ENCODE data around the gene GPHN. TPM values are rescaled to one million over a fixed set of nuclear protein-coding genes. Genes with fewer than 3 reads are reported as not detected.

The GPHN gene
- total and polyA plus RNA-seq, 2 of the 8 experiments (the other 6 are each of a cell fraction or from before 2014, with no cell fraction given): 6.0 to 16.0 TPM

- Histone ChIP-seq H3K23me2 (ENCODE audit: low read depth, low read length) (no peaks in the 10 kb centered on the region), H3K9me3 (ENCODE audit: insufficient read depth in 2 of 2, low read depth in 1 of 2, low read length in 1 of 2) (peaks cover 4 to 10% of the 10 kb centered on the region in 2 experiments; a peak in 2 of 4 replicates), H4K5ac (ENCODE audit: insufficient read length, low read depth, low read length) (no peak overlapping the region), H3K36me3 (ENCODE audit: control insufficient read depth in 2 of 4, insufficient read depth in 4 of 4, low read length in 3 of 4) (no peaks in the 10 kb centered on the region; a peak in 1 of 8 replicates), H3K56ac (replicated peaks; ENCODE audit: insufficient read length, low read depth, low read length) (no peak overlapping the region), H3K4ac (replicated peaks; ENCODE audit: insufficient read length, low read depth, low read length) (no peak overlapping the region), H3K27me3 (replicated peaks in 1 of 4; ENCODE audit: control insufficient read depth in 3 of 4, extremely low read depth in 1 of 4, insufficient read depth in 3 of 4, low read length in 3 of 4) (no peaks in the 10 kb centered on the region), H3K27ac (ENCODE audit: low read depth, low read length) (no peak overlapping the region), H4K20me1 (replicated peaks in 1 of 2; ENCODE audit: control insufficient read depth in 1 of 2, insufficient read depth in 2 of 2, low read length in 2 of 2) (no peaks in the 10 kb centered on the region), H3K4me3 (ENCODE audit: extremely low read depth in 1 of 4, insufficient read depth in 2 of 4, low read depth in 3 of 4, low read length in 4 of 4) (no peak overlapping the region), H2AK5ac (ENCODE audit: low read depth, low read length) (no peak overlapping the region), H2BK120ac (replicated peaks; ENCODE audit: low read depth, low read length) (no peak overlapping the region), H3K23ac (ENCODE audit: insufficient read length) (no peak overlapping the region), H3K4me2 (ENCODE audit: insufficient read depth in 1 of 2, low read depth in 2 of 2, low read length in 2 of 2) (no peak overlapping the region), H3K9ac (replicated peaks in 1 of 4; ENCODE audit: extremely low read depth in 1 of 4, low read depth in 3 of 4, low read length in 3 of 4) (no peak overlapping the region), H4K91ac (replicated peaks; ENCODE audit: insufficient read length, low read length) (no peak overlapping the region), H4K8ac (ENCODE audit: extremely low read depth, insufficient read depth, low read length) (no peak overlapping the region), H2BK5ac (ENCODE audit: low read depth, low read length) (no peak overlapping the region), H3K14ac (ENCODE audit: insufficient read length) (no peak overlapping the region), H3K18ac (ENCODE audit: extremely low read depth, low read length) (no peak overlapping the region), H3K4me1 (replicated peaks in 1 of 4; ENCODE audit: control insufficient read depth in 3 of 4, insufficient read depth in 4 of 4, low read length in 3 of 4) (no peaks in the 10 kb centered on the region), H2BK12ac (ENCODE audit: low read depth, low read length) (no peak overlapping the region), H2BK15ac (ENCODE audit: low read length) (no peak overlapping the region), H3K79me1 (ENCODE audit: low read depth, low read length) (no peaks in the 10 kb centered on the region; the same call in 1 of the 2 replicates), H3K79me2 (ENCODE audit: control insufficient read depth in 1 of 2, insufficient read depth in 2 of 2, low read length in 2 of 2) (peaks cover 0 to 23% of the 10 kb centered on the region in 2 experiments; a peak in 2 of 4 replicates), H2BK20ac (ENCODE audit: low read length) (no peak overlapping the region), H2AFZ (ENCODE audit: low read length) (no peak overlapping the region)
- ChIA-PET CTCF (ENCODE audit: partially characterized antibody) (no interaction called here), POLR2A (ENCODE audit: partially characterized antibody) (no interaction called here)
- TF ChIP-seq SUZ12 (IDR thresholded peaks at IDR 0.05; ENCODE audit: low read length) (no peak), YY1 (IDR thresholded peaks at IDR 0.05; ENCODE audit: low read depth, low read length) (no peak), ASH2L (IDR thresholded peaks at IDR 0.05; ENCODE audit: low read length) (no peak), SAP30 (IDR thresholded peaks at IDR 0.05; ENCODE audit: insufficient read depth, insufficient replicate concordance, low read length) (no peak), KDM5A (IDR thresholded peaks at IDR 0.05; ENCODE audit: low read length) (no peak), NRF1 (IDR thresholded peaks at IDR 0.05; ENCODE audit: low read depth, low read length) (no peak)
- no peak for FAIRE-seq
- no peak for DNase-seq (ENCODE audit: low read depth in 1 of 2, low spot score in 2 of 2)
These were observed 172.3 kb downstream of the GPHN start for GRCh38 chr14:66680216-66680615.

All from H1 (cell line).